ENCODE measurements around the gene SIRT7.

Gene SIRT7

DNA sequence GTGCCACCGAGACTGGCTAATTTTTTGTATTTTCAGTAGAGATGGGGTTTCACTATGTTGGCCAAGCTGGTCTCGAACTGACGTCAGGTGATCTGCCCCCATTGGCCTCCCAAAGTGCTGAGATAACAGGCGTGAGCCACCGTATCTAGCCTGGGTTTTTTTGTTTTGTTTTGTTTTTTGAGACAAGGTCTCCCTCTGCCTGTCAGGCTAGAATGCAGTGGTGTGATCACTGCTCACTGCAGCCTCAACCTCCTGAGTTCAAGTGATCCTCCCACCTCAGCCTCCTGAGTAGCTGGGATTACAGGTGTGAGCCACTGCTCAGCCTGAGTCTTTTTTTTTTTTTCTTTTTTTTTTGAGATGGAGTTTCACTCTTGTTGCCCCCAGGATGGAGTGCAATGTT, 35.5 kb upstream of the SIRT7 start:
- TF ChIP-seq RAD21 (IDR thresholded peaks at IDR 0.05; ENCODE audit: low read depth): peak; percentile 38

DNA sequence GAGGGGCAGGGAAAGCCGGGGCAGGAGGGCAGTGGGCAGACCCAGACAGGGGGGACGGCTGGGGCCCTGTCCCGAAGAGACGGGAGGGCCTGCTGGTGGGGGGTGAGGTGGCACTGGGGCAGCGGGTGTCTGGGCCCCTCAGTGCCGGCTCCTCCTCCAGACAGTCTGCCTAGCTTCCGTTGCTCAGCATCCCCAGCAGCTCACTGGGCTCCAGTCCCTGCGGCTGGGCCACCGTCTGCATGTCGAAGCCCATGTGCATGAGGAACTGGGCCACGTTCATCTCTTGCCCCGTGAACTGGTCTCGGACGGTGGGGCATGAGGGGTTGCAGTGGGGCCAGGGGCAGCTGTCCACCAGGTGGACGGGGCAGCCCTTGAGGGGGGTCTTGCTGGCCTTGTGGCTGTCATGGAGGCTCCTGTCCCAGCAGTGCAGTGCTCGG, 34.8 kb upstream of the SIRT7 start:
- TF ChIP-seq, protein P1, sequence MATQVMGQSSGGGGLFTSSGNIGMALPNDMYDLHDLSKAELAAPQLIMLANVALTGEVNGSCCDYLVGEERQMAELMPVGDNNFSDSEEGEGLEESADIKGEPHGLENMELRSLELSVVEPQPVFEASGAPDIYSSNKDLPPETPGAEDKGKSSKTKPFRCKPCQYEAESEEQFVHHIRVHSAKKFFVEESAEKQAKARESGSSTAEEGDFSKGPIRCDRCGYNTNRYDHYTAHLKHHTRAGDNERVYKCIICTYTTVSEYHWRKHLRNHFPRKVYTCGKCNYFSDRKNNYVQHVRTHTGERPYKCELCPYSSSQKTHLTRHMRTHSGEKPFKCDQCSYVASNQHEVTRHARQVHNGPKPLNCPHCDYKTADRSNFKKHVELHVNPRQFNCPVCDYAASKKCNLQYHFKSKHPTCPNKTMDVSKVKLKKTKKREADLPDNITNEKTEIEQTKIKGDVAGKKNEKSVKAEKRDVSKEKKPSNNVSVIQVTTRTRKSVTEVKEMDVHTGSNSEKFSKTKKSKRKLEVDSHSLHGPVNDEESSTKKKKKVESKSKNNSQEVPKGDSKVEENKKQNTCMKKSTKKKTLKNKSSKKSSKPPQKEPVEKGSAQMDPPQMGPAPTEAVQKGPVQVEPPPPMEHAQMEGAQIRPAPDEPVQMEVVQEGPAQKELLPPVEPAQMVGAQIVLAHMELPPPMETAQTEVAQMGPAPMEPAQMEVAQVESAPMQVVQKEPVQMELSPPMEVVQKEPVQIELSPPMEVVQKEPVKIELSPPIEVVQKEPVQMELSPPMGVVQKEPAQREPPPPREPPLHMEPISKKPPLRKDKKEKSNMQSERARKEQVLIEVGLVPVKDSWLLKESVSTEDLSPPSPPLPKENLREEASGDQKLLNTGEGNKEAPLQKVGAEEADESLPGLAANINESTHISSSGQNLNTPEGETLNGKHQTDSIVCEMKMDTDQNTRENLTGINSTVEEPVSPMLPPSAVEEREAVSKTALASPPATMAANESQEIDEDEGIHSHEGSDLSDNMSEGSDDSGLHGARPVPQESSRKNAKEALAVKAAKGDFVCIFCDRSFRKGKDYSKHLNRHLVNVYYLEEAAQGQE (IDR thresholded peaks at IDR 0.05; ENCODE audit: low read depth): no peak
- TF ChIP-seq TEAD4 (IDR thresholded peaks at IDR 0.05): no peak
- TF ChIP-seq, protein P2, sequence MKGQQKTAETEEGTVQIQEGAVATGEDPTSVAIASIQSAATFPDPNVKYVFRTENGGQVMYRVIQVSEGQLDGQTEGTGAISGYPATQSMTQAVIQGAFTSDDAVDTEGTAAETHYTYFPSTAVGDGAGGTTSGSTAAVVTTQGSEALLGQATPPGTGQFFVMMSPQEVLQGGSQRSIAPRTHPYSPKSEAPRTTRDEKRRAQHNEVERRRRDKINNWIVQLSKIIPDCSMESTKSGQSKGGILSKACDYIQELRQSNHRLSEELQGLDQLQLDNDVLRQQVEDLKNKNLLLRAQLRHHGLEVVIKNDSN (IDR thresholded peaks at IDR 0.05): no peak
- TF ChIP-seq, protein P3, sequence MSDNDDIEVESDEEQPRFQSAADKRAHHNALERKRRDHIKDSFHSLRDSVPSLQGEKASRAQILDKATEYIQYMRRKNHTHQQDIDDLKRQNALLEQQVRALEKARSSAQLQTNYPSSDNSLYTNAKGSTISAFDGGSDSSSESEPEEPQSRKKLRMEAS (IDR thresholded peaks at IDR 0.05): no peak
- TF ChIP-seq TCF12 (IDR thresholded peaks at IDR 0.05; ENCODE audit: low read depth): no peak
- TF ChIP-seq RAD21 (IDR thresholded peaks at IDR 0.05; ENCODE audit: low read depth): no peak
- TF ChIP-seq NFIC (IDR thresholded peaks at IDR 0.05): no peak
- TF ChIP-seq YY1 (IDR thresholded peaks at IDR 0.05; ENCODE audit: low read depth): no peak
- no peak for TF ChIP-seq FOXM1 (IDR thresholded peaks at IDR 0.05; ENCODE audit: borderline replicate concordance, low read depth)
- no peak for TF ChIP-seq EGR1 (IDR thresholded peaks at IDR 0.05)
- no peak for TF ChIP-seq CREB1 (IDR thresholded peaks at IDR 0.05; ENCODE audit: low read depth)

DNA sequence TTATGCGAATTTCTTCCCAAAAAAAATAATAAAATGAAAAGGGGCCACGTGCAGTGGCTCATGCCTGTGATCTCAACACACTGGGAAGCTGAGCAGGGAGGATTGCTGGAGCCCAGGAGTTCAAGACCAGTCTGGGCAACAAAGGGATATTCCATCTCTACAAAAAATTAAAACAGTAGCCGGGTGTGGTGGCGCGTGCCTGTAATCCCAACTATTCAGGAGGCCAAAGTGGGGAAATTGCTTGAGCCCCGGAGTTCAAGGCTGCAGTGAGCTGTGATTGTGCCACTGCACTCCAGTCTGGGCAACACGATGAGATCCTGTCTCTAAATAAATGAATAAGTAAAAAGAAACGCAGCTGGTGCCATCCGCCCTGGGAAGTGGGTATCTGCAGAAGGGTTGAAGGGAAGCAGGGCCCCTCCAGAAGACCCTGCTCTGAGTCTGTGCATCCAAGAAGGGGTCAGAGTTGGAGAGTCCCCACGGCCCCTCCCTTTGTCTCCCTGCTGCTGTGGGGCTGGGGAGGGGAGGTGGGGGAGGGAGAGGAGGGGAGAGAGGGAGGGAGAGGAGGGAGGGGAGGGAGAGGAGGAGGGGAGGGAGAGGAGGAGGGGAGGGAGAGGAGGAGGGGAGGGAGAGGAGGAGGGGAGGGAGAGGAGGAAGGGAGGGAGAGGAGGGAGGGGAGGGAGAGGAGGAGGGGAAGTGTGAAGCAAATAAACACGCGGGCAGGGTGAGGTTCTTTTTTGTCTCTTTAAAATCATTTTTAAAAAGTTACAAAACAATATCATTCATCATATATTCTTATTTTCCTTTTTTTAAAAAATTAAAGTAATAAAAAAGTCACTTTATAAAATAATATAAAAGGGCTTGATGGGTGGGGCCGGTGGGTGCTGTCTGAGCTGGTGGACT, 34.1 kb upstream of the SIRT7 start:
- TF ChIP-seq EGR1 (IDR thresholded peaks at IDR 0.05) (no peak), NFIC (IDR thresholded peaks at IDR 0.05) (no peak), ZBTB7A (IDR thresholded peaks at IDR 0.05; ENCODE audit: low read depth) (no peak), EP300 (IDR thresholded peaks at IDR 0.05; ENCODE audit: borderline replicate concordance) (no peak), RAD21 (IDR thresholded peaks at IDR 0.05; ENCODE audit: low read depth) (no peak), TCF12 (IDR thresholded peaks at IDR 0.05; ENCODE audit: low read depth) (no peak), CREB1 (IDR thresholded peaks at IDR 0.05; ENCODE audit: low read depth) (no peak), FOXM1 (IDR thresholded peaks at IDR 0.05; ENCODE audit: borderline replicate concordance, low read depth) (no peak), TEAD4 (IDR thresholded peaks at IDR 0.05) (no peak), CEBPB (IDR thresholded peaks at IDR 0.05) (no peak), TAF1 (IDR thresholded peaks at IDR 0.05; ENCODE audit: low read depth) (no peak), YY1 (IDR thresholded peaks at IDR 0.05; ENCODE audit: low read depth) (no peak)
- TF ChIP-seq, protein P2 (IDR thresholded peaks at IDR 0.05): no peak
- TF ChIP-seq, protein P1 (IDR thresholded peaks at IDR 0.05; ENCODE audit: low read depth): no peak
- TF ChIP-seq, protein P3 (IDR thresholded peaks at IDR 0.05): no peak

DNA sequence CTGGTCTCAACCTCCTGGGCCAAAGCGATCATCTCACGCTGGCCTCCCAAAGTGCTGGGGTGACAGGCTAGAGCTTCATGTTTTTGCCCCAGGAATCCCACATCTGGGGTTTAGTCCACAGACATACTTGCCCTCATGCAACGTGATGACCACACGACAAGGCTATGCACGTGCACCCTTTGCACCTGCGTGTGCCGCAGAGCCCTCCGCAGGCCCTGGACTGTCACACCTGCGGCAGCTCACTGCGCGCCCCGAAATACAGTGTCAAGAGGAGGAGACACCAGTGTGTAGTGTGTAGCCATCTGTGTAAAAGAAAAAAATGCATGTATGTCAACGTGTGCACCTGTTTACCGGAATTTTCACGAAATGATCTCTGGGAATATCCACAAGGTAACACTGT, 32.5 kb upstream of the SIRT7 start:
- TF ChIP-seq TEAD4 (IDR thresholded peaks at IDR 0.05) (no peak), FOXM1 (IDR thresholded peaks at IDR 0.05; ENCODE audit: borderline replicate concordance, low read depth) (no peak), TAF1 (IDR thresholded peaks at IDR 0.05; ENCODE audit: low read depth) (no peak), CEBPB (IDR thresholded peaks at IDR 0.05) (no peak), RAD21 (IDR thresholded peaks at IDR 0.05; ENCODE audit: low read depth) (no peak), CREB1 (IDR thresholded peaks at IDR 0.05; ENCODE audit: low read depth) (no peak), YY1 (IDR thresholded peaks at IDR 0.05; ENCODE audit: low read depth) (no peak), ZBTB7A (IDR thresholded peaks at IDR 0.05; ENCODE audit: low read depth) (no peak), TCF12 (IDR thresholded peaks at IDR 0.05; ENCODE audit: low read depth) (no peak), EP300 (IDR thresholded peaks at IDR 0.05; ENCODE audit: borderline replicate concordance) (no peak)
- TF ChIP-seq, protein P3 (IDR thresholded peaks at IDR 0.05): no peak
- TF ChIP-seq, protein P2 (IDR thresholded peaks at IDR 0.05): no peak
- TF ChIP-seq, protein P1 (IDR thresholded peaks at IDR 0.05; ENCODE audit: low read depth): no peak

Data from Ishikawa (cell line).